Smooth muscle cell (in vitro differentiated cells): ENCODE measurements around the gene SPCS1. TPM values are rescaled to one million over a fixed set of nuclear protein-coding genes. Genes with fewer than 3 reads are reported as not detected.

ENCODE experiments used
- DNase-seq: peaks from one replicate; lab custom pipeline; 2025; ENCODE audit not compliant: unreplicated experiment; lab: John Stamatoyannopoulos, UW
- H2AFZ ChIP-seq: fragments of 200-600 bp; sonication (generic); 2 replicates; pipeline ENCODE4 v1.6.0; 2016; ENCODE audit warnings: antibody characterized with exemption, low read depth, mild to moderate bottlenecking
- H3F3A ChIP-seq: fragments of 200-600 bp; sonication (generic); 2 replicates; pipeline ENCODE4 v1.6.0; 2017; ENCODE audit warnings: antibody characterized with exemption, low read depth
- H3K27ac ChIP-seq: fragments of 200-600 bp; sonication (generic); 2 replicates; pipeline ENCODE4 v1.5.1; 2016; ENCODE audit warnings: low read depth, mild to moderate bottlenecking
- H3K27me3 ChIP-seq: fragments of 200-600 bp; sonication (generic); 2 replicates; pipeline ENCODE4 v1.6.1; 2016; ENCODE audit warnings: low read depth, mild to moderate bottlenecking
- H3K36me3 ChIP-seq: fragments of 200-600 bp; sonication (generic); 2 replicates; pipeline ENCODE4 v1.5.1; 2016; ENCODE audit warnings: low read depth
- H3K4me1 ChIP-seq: fragments of 200-600 bp; sonication (generic); 2 replicates; pipeline ENCODE4 v1.5.1; 2016; ENCODE audit warnings: low read depth
- H3K4me2 ChIP-seq: fragments of 200-600 bp; sonication (generic); 2 replicates; pipeline ENCODE4 v1.6.0; 2016; ENCODE audit warnings: mild to moderate bottlenecking
- H3K4me3 ChIP-seq: fragments of 200-600 bp; sonication (generic); 2 replicates; pipeline ENCODE4 v1.5.1; 2016; ENCODE audit warnings: mild to moderate bottlenecking
- H3K79me2 ChIP-seq: fragments of 200-600 bp; sonication (generic); 2 replicates; pipeline ENCODE4 v1.6.0; 2016; ENCODE audit warnings: low read depth, mild to moderate bottlenecking
- H3K9ac ChIP-seq: fragments of 200-600 bp; sonication (generic); 2 replicates; pipeline ENCODE4 v1.6.0; 2016; ENCODE audit warnings: low read depth
- H3K9me3 ChIP-seq: fragments of 200-600 bp; sonication (generic); replicated peaks from 2 replicates; pipeline ENCODE4 v1.5.1; 2016; ENCODE audit warnings: low read depth
- H4K20me1 ChIP-seq: fragments of 200-600 bp; sonication (generic); 2 replicates; pipeline ENCODE4 v1.6.0; 2016; ENCODE audit warnings: low read depth
- WGBS: methylation state at CpG from one replicate; pipeline ENCODE4 v1.1.7; 2016; ENCODE audit warnings: low lambda C conversion rate; 5-methylcytosine and 5-hydroxymethylcytosine counted together
- polyA plus RNA-seq: library from polyadenylated mRNA; unstranded; fragments of >200 nt; fragmentation: Nextera tagmentation; extraction: Ambion mirVana; gene quantifications from 2 replicates; pipeline ENCODE4 v1.2.1, GENCODE V29; 2016
- total RNA-seq: library from RNA; depleted of rRNA; stranded (reverse); fragments of >200 nt; gene quantifications from 2 replicates; pipeline ENCODE4 v1.2.3, GENCODE V29; 2014
- TF ChIP-seq, protein P1 (sequence below): fragments of 200-600 bp; sonication (generic); IDR thresholded peaks from 2 replicates; pipeline ENCODE4 v1.5.1; 2017; ENCODE audit warnings: borderline replicate concordance, mild to moderate bottlenecking, antibody characterized with exemption; ENCODE audit not compliant: insufficient read depth, poor library complexity, severe bottlenecking

The SPCS1 gene
- total and polyA plus RNA-seq, 2 experiments from 2014 or later, result 329 to 409 TPM

DNA sequence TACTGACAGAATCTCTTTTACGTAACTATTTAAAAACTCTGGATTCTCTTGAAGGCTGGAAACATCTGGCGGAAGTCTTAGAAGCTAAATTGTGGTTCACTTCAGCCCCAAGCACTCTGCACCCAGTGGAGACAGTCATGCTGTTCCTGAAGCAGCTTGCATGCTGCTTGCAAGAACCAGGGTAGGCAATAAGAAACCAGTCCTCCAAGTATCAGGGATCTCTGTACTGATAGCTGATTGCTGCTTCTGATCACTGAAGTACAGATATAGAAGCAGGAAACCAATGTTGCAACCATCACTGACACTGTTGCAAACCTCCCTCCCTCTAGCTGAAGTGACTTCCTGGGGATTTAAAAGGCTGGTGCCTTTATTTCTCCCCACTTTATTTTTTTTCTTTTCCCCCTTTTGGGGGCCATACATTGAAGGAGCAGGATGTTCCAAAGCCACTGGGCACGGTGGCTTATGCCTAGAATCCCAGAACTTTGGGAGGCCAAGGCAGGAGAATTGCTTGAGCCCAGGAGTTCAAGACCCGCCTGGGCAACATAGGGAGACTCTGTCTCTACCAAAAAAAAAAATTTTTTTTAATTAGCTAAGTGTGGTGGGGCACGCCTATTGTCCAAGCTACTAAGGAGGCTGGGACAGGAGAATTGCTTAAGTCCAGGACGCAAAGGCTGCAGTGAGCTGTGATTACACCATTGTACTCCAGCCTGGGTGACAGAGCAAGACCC lies 15.3 kb downstream of the SPCS1 start:
- Histone ChIP-seq H3K27ac (no peak overlapping the region), H3K9ac (no peak overlapping the region), H2AFZ (no peak overlapping the region), H3K36me3 (peaks cover 12% of the 10 kb centered on the region), H3K4me2 (no peak overlapping the region), H4K20me1 (no peaks in the 10 kb centered on the region), H3K79me2 (no peaks in the 10 kb centered on the region), H3K4me3 (no peak overlapping the region), H3F3A (no peaks in the 10 kb centered on the region), H3K27me3 (no peaks in the 10 kb centered on the region), H3K4me1 (no peaks in the 10 kb centered on the region), H3K9me3 (no peaks in the 10 kb centered on the region)
- no peak for DNase-seq
- WGBS, result 93% methylated on average over 6 of the region's 6 CpGs
- TF ChIP-seq, protein P1, sequence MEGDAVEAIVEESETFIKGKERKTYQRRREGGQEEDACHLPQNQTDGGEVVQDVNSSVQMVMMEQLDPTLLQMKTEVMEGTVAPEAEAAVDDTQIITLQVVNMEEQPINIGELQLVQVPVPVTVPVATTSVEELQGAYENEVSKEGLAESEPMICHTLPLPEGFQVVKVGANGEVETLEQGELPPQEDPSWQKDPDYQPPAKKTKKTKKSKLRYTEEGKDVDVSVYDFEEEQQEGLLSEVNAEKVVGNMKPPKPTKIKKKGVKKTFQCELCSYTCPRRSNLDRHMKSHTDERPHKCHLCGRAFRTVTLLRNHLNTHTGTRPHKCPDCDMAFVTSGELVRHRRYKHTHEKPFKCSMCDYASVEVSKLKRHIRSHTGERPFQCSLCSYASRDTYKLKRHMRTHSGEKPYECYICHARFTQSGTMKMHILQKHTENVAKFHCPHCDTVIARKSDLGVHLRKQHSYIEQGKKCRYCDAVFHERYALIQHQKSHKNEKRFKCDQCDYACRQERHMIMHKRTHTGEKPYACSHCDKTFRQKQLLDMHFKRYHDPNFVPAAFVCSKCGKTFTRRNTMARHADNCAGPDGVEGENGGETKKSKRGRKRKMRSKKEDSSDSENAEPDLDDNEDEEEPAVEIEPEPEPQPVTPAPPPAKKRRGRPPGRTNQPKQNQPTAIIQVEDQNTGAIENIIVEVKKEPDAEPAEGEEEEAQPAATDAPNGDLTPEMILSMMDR, result no peak

DNA sequence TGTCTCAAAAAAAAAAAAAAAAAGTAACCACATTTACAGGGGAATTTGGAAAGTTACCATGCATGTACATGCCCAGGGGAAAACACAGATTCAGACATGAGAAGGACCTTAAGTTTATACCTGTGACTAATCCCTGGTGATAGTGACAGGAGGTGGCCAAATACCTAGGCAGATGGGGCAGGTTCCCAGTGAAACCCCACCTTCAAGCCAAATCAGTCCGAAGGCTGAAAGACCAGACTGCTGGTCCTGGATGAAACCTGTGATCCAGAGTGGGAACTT lies 15.8 kb downstream of the SPCS1 start:
- H3K9me3 ChIP-seq, result no peaks in the 10 kb centered on the region
- H3K4me1 ChIP-seq, result no peaks in the 10 kb centered on the region
- H3K79me2 ChIP-seq, result no peaks in the 10 kb centered on the region
- TF ChIP-seq, protein P1, result no peak
- no peak overlapping the region for H3K4me2 ChIP-seq
- no peak overlapping the region for H3K4me3 ChIP-seq
- 100% methylated on average over 1 of the region's 1 CpG for WGBS
- no peak for DNase-seq
- no peaks in the 10 kb centered on the region for H3K27me3 ChIP-seq
- peaks cover 12% of the 10 kb centered on the region for H3K36me3 ChIP-seq
- H3K27ac ChIP-seq, result no peak overlapping the region
- H2AFZ ChIP-seq, result no peak overlapping the region
- no peak overlapping the region for H3K9ac ChIP-seq
- H3F3A ChIP-seq, result no peaks in the 10 kb centered on the region
- H4K20me1 ChIP-seq, result no peaks in the 10 kb centered on the region

DNA sequence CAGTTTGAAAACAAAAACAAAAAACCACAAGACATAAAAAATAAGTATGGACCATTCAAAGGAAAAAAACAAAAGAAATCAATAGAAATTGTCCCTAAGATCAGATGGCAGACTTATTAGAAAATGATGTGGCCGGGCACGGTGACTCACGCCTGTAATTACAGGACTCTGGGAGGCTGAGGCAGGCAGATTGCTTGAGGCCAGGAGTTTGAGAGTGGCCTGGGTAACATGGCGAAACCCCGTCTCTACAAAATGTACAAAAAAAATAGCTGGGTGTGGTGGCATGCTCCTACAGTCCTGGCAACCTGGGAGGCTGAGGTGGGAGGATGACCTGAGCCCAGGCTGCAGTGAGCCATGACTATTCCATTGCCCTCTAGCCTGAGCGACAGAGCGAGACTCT lies 16.6 kb downstream of the SPCS1 start:
- no peaks in the 10 kb centered on the region for H3K4me1 ChIP-seq
- WGBS, result 93% methylated on average over 7 of the region's 7 CpGs
- no peaks in the 10 kb centered on the region for H3K9me3 ChIP-seq
- no peak overlapping the region for H3K27ac ChIP-seq
- TF ChIP-seq, protein P1, result no peak
- no peaks in the 10 kb centered on the region for H3K27me3 ChIP-seq
- H3F3A ChIP-seq, result no peaks in the 10 kb centered on the region
- peaks cover 12% of the 10 kb centered on the region for H3K36me3 ChIP-seq
- no peak overlapping the region for H2AFZ ChIP-seq
- H3K4me3 ChIP-seq, result no peak overlapping the region
- no peaks in the 10 kb centered on the region for H4K20me1 ChIP-seq
- H3K4me2 ChIP-seq, result no peak overlapping the region
- H3K9ac ChIP-seq, result no peak overlapping the region
- no peaks in the 10 kb centered on the region for H3K79me2 ChIP-seq
- DNase-seq, result no peak

DNA sequence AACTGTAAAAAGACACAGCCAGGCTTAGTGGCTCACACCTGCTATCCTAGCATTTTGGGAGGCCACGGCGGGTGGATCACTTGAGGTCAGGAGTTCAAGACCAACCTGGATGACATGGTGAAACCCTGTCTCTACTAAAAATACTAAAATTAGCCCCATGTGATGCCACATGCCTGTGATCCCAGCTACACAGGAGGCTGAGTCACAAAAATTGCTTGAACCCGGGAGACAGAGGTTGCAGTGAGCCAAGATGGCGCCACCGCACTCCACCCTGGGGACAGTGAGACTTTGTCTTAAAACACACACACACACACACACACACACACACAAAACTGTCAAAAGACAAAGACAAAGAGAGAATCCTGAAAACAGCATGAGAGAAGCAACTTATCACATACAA lies 18.0 kb downstream of the SPCS1 start:
- Histone ChIP-seq H3K79me2 (no peaks in the 10 kb centered on the region), H3K4me2 (no peak overlapping the region), H2AFZ (no peak overlapping the region), H3K36me3 (peaks cover 11% of the 10 kb centered on the region), H3K27ac (no peak overlapping the region), H3F3A (no peaks in the 10 kb centered on the region), H4K20me1 (no peaks in the 10 kb centered on the region), H3K4me1 (no peaks in the 10 kb centered on the region), H3K9me3 (peaks cover 2% of the 10 kb centered on the region), H3K27me3 (no peaks in the 10 kb centered on the region), H3K4me3 (no peak overlapping the region), H3K9ac (no peak overlapping the region)
- no peak for DNase-seq
- TF ChIP-seq, protein P1, result no peak
- 100% methylated on average over 5 of the region's 5 CpGs for WGBS
